GM15510 (cell line): ENCODE data around the gene RABEP2.

Experiments used
- POLR2A ChIP-seq: IDR thresholded peaks from 3 replicates; pipeline ENCODE4 v1.6.1; 2011; ENCODE audit warnings: borderline replicate concordance; ENCODE audit not compliant: insufficient read length; ENCODE audit errors: extremely low read depth

RABEP2 gene

GRCh38 chr16:28924762-28925385, at the start of gene RABEP2:
TSS of gene RABEP2 (minus strand) at chr16:28925238. CDS start at chr16:28925163, 75 bp downstream.
- TF ChIP-seq POLR2A, result peak; percentile 35

- peak; percentile 71 for TF ChIP-seq POLR2A
These were observed 49.6 kb upstream of the RABEP2 start, which contains the start of gene SPNS1 for GRCh38 chr16:28974437-28975157. TSS of gene SPNS1 (plus strand) at chr16:28974778. CDS start at chr16:28975152, 374 bp downstream.

GRCh38 chr16:28974007-28974436, 49.0 kb upstream of the RABEP2 start:
- TF ChIP-seq POLR2A, result no peak

- no peak for TF ChIP-seq POLR2A
These were observed 42.1 kb upstream of the RABEP2 start for GRCh38 chr16:28967156-28967555.

- no peak for TF ChIP-seq POLR2A
These were observed 39.5 kb upstream of the RABEP2 start for GRCh38 chr16:28964496-28964895.

GRCh38 chr16:28964072-28964471, 39.0 kb upstream of the RABEP2 start:
- no peak for TF ChIP-seq POLR2A

- TF ChIP-seq POLR2A, result no peak
These were observed 33.8 kb upstream of the RABEP2 start for GRCh38 chr16:28958836-28959235.

GRCh38 chr16:28958216-28958615, 33.2 kb upstream of the RABEP2 start:
- no peak for TF ChIP-seq POLR2A

GRCh38 chr16:28951410-28951943, 26.4 kb upstream of the RABEP2 start:
- no peak for TF ChIP-seq POLR2A

- TF ChIP-seq POLR2A, result peak; percentile 86
These were observed 25.8 kb upstream of the RABEP2 start, which contains the start of gene NFATC2IP for GRCh38 chr16:28950648-28951409. TSS of gene NFATC2IP (plus strand) at chr16:28950937. CDS start at chr16:28951012, 75 bp downstream.

GRCh38 chr16:28946681-28947080, 21.6 kb upstream of the RABEP2 start:
- no peak for TF ChIP-seq POLR2A

GRCh38 chr16:28943281-28943680, 18.2 kb upstream of the RABEP2 start:
- no peak for TF ChIP-seq POLR2A

- TF ChIP-seq POLR2A, result no peak
These were observed 13.7 kb upstream of the RABEP2 start for GRCh38 chr16:28938721-28939120.

GRCh38 chr16:28937222-28937876, 12.3 kb upstream of the RABEP2 start:
- TF ChIP-seq POLR2A, result no peak
